ENCODE measurements around the gene OSBPL5. TPM values are rescaled to one million over a fixed set of nuclear protein-coding genes. Genes with fewer than 3 reads are reported as not detected.

OSBPL5 gene
- total RNA-seq, 2 experiments from 2014 or later = 0.63 to 2.7 TPM

DNA sequence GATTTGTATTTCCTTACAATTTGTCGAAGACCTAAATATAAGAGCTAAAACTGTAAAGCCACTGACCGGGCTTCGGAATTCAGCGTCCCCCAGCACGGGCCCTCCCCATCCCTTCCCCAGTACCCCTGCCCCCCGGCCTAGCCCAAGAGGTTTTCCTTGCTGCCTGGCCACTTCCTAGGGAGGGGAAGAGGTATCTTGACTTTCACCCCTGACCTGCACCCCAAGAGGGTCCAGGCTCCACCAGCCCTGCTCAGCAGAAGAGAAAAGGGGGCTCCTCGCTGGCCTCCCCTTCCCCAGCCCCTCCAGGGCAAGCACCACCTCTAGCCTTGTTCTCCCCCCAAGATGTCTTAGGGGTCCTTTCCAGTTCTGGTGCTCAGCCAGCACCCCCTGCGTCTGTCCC lies 81.8 kb downstream of the OSBPL5 start:
- no peak overlapping the region for H3K4me2 ChIP-seq (ENCODE audit: low read length)
- DNase-seq (ENCODE audit: low spot score) = no peak
- no peaks in the 10 kb centered on the region for H3K79me2 ChIP-seq (ENCODE audit: insufficient read depth, low read depth, low read length)
- no peak overlapping the region for H3K4me3 ChIP-seq (ENCODE audit: low read depth, low read length, poor library complexity, severe bottlenecking)
- H4K20me1 ChIP-seq (ENCODE audit: insufficient read depth, low read length) = no peaks in the 10 kb centered on the region
- intact Hi-C loops (cut with micrococcal nuclease; ENCODE audit: unreplicated experiment) = no loop called here
- H3K27ac ChIP-seq (ENCODE audit: low read depth, low read length, poor library complexity, severe bottlenecking) = no peak overlapping the region
- no peaks in the 10 kb centered on the region for H3K36me3 ChIP-seq (ENCODE audit: insufficient read depth, low read length)
- no TSS peak for BruUV-seq (replicated peaks)
- no peaks in the 10 kb centered on the region for H3K4me1 ChIP-seq (ENCODE audit: insufficient read depth, low read length, poor library complexity, severe bottlenecking)
- no peak overlapping the region for H2AFZ ChIP-seq (ENCODE audit: low read length)
- H3K9me2 ChIP-seq (ENCODE audit: insufficient read depth, low read length) = no peaks in the 10 kb centered on the region
- ChIA-PET POLR2A (no interaction called here), CTCF (ENCODE audit: unreplicated experiment) (no interaction called here)
- TF ChIP-seq, protein P1, sequence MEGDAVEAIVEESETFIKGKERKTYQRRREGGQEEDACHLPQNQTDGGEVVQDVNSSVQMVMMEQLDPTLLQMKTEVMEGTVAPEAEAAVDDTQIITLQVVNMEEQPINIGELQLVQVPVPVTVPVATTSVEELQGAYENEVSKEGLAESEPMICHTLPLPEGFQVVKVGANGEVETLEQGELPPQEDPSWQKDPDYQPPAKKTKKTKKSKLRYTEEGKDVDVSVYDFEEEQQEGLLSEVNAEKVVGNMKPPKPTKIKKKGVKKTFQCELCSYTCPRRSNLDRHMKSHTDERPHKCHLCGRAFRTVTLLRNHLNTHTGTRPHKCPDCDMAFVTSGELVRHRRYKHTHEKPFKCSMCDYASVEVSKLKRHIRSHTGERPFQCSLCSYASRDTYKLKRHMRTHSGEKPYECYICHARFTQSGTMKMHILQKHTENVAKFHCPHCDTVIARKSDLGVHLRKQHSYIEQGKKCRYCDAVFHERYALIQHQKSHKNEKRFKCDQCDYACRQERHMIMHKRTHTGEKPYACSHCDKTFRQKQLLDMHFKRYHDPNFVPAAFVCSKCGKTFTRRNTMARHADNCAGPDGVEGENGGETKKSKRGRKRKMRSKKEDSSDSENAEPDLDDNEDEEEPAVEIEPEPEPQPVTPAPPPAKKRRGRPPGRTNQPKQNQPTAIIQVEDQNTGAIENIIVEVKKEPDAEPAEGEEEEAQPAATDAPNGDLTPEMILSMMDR (conservative IDR thresholded peaks at IDR 0.05; ENCODE audit: low read length) = no peak
- H3K9me3 ChIP-seq (ENCODE audit: low read length) = no peaks in the 10 kb centered on the region

DNA sequence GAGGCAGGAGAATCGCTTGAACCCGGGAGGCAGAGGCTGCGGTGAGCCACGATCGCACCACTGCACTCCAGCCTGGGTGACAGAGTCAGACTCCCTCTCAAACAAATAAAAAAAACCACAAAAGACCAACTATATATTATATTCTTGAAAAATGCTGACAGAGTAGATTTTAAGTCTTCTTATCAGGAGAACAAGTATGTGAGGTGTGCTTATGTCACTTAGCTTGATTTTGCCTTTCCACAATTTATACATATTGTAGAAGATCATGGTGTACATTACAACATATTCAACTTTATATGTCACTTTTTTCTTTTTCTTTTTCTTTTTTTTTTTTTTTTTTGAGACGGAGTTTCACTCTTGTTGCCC lies 83.7 kb downstream of the OSBPL5 start:
- H3K4me3 ChIP-seq (ENCODE audit: low read depth, low read length, poor library complexity, severe bottlenecking) = no peak overlapping the region
- intact Hi-C loops (cut with micrococcal nuclease; ENCODE audit: unreplicated experiment) = no loop called here
- no peak for TF ChIP-seq EZH2phosphoT487 (IDR thresholded peaks at IDR 0.05; ENCODE audit: borderline replicate concordance, low read depth, low read length)
- TF ChIP-seq, protein P1 (conservative IDR thresholded peaks at IDR 0.05; ENCODE audit: low read length) = no peak
- POLR2A ChIA-PET = interaction anchor here (0.6 to 0.7 kb wide), 2 partner anchors 84 to 714 kb away, joined by 3 read pairs; no protein-coding TSS in a partner anchor
- no peaks in the 10 kb centered on the region for H3K4me1 ChIP-seq (ENCODE audit: insufficient read depth, low read length, poor library complexity, severe bottlenecking)
- no peaks in the 10 kb centered on the region for H4K20me1 ChIP-seq (ENCODE audit: insufficient read depth, low read length)
- CTCF ChIA-PET (ENCODE audit: unreplicated experiment) = no interaction called here
- DNase-seq (ENCODE audit: low spot score) = no peak
- no peaks in the 10 kb centered on the region for H3K36me3 ChIP-seq (ENCODE audit: insufficient read depth, low read length)
- no peaks in the 10 kb centered on the region for H3K79me2 ChIP-seq (ENCODE audit: insufficient read depth, low read depth, low read length)
- no peak overlapping the region for H2AFZ ChIP-seq (ENCODE audit: low read length)
- H3K9me2 ChIP-seq (ENCODE audit: insufficient read depth, low read length) = no peaks in the 10 kb centered on the region
- no peaks in the 10 kb centered on the region for H3K9me3 ChIP-seq (ENCODE audit: low read length)
- no TSS peak for BruUV-seq (replicated peaks)
- H3K27ac ChIP-seq (ENCODE audit: low read depth, low read length, poor library complexity, severe bottlenecking) = no peak overlapping the region
- H3K4me2 ChIP-seq (ENCODE audit: low read length) = no peak overlapping the region

DNA sequence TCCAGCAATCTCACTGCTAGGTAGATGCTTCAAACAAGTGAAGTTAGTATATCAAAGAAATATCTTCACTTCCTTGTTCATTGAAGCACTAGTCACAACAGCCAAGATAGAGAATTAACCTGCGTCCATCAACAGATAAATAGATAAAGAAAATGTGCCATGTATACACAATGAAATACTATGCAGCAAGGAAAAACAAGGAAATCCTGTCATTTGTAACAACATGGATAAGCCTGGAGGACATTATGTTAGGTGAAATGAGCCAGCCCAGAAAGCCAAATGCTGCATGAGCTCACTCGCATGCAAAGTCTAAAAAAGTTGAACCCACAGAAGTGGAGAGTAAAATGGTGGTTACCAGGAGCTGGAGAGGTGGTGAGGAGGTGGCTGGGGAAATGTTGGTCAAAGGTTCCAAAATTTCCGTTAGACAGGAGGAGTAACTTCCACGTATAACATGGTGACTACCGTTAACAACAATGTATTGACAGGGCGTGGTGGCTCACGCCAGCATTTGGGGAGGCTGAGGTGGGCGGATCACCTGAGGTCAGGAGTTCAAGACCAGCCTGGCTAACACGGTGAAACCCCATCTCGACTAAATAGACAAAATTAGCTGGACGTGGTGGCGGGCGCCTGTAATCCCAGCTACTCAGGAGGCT lies 84.3 kb downstream of the OSBPL5 start:
- no peak for TF ChIP-seq EZH2phosphoT487 (IDR thresholded peaks at IDR 0.05; ENCODE audit: borderline replicate concordance, low read depth, low read length)
- TF ChIP-seq, protein P1 (conservative IDR thresholded peaks at IDR 0.05; ENCODE audit: low read length) = no peak
- ChIA-PET CTCF (ENCODE audit: unreplicated experiment) (no interaction called here), POLR2A (interaction anchor here (0.7 kb wide), 1 partner anchor 714 kb away, joined by 3 read pairs; no protein-coding TSS in a partner anchor)
- intact Hi-C loops (cut with micrococcal nuclease; ENCODE audit: unreplicated experiment) = no loop called here
- BruUV-seq (replicated peaks) = no TSS peak
- Histone ChIP-seq H3K79me2 (ENCODE audit: insufficient read depth, low read depth, low read length) (no peaks in the 10 kb centered on the region), H2AFZ (ENCODE audit: low read length) (no peak overlapping the region), H4K20me1 (ENCODE audit: insufficient read depth, low read length) (no peaks in the 10 kb centered on the region), H3K4me1 (ENCODE audit: insufficient read depth, low read length, poor library complexity, severe bottlenecking) (no peaks in the 10 kb centered on the region), H3K27ac (ENCODE audit: low read depth, low read length, poor library complexity, severe bottlenecking) (no peak overlapping the region), H3K4me3 (ENCODE audit: low read depth, low read length, poor library complexity, severe bottlenecking) (no peak overlapping the region), H3K4me2 (ENCODE audit: low read length) (no peak overlapping the region), H3K9me2 (ENCODE audit: insufficient read depth, low read length) (no peaks in the 10 kb centered on the region), H3K9me3 (ENCODE audit: low read length) (no peaks in the 10 kb centered on the region), H3K36me3 (ENCODE audit: insufficient read depth, low read length) (no peaks in the 10 kb centered on the region)
- no peak for DNase-seq (ENCODE audit: low spot score)

All from OCI-LY7 (cell line).